ENCODE measurements around the gene SPDYE18.
"Not testable (repeated sequence)": the region's sequence is repeated elsewhere in the genome, so short reads cannot be mapped to it uniquely, and the experiment has no call there.

- not testable (repeated sequence) for TF ChIP-seq EZH2 (IDR thresholded peaks at IDR 0.05; ENCODE audit: low read length, unreplicated experiment); CTCF (conservative IDR thresholded peaks at IDR 0.05; ENCODE audit: low read depth, low read length); EZH2phosphoT487 (IDR thresholded peaks at IDR 0.05; ENCODE audit: borderline replicate concordance, low read length)
These were observed 29.9 kb upstream of the SPDYE18 start for GRCh38 chr7:77092301-77092700.
